Pons (tissue), 1 donor: ENCODE results near the gene CCR7.

Source experiments
- DNase-seq: peaks from one replicate; pipeline ENCODE4 v3.0.0-alpha.2; 2016; ENCODE audit warnings: low spot score

Gene CCR7

GRCh38 chr17:40562838-40563219 is 2.4 kb downstream of the CCR7 start:
- DNase-seq: no peak

GRCh38 chr17:40561871-40562611 is 3.2 kb downstream of the CCR7 start:
- DNase-seq: no peak

GRCh38 chr17:40561294-40561870 is 3.9 kb downstream of the CCR7 start:
- DNase-seq: no peak

GRCh38 chr17:40560592-40561293 is 4.5 kb downstream of the CCR7 start:
- no peak for DNase-seq

- peak; percentile 80 for DNase-seq
Observed at GRCh38 chr17:40559954-40560591, 5.2 kb downstream of the CCR7 start.

GRCh38 chr17:40559564-40559916 is 5.7 kb downstream of the CCR7 start:
- no peak for DNase-seq

- DNase-seq: no peak
Observed at GRCh38 chr17:40558890-40559563, 6.2 kb downstream of the CCR7 start.

- no peak for DNase-seq
Observed at GRCh38 chr17:40558300-40558889, 6.9 kb downstream of the CCR7 start.

- no peak for DNase-seq
Observed at GRCh38 chr17:40557531-40558299, 7.6 kb downstream of the CCR7 start.

- DNase-seq: no peak
Observed at GRCh38 chr17:40556884-40557414, 8.3 kb downstream of the CCR7 start.

- DNase-seq: no peak
Observed at GRCh38 chr17:40556198-40556661, 9.0 kb downstream of the CCR7 start.

- DNase-seq: no peak
Observed at GRCh38 chr17:40555296-40556190, 9.7 kb downstream of the CCR7 start.

GRCh38 chr17:40554646-40555295 is 10.5 kb downstream of the CCR7 start:
- DNase-seq: no peak

- DNase-seq: peak; percentile 92
Observed at GRCh38 chr17:40553694-40554534, 11.4 kb downstream of the CCR7 start.

GRCh38 chr17:40552806-40553693 is 12.2 kb downstream of the CCR7 start:
- no peak for DNase-seq

- peak; percentile 46 for DNase-seq
Observed at GRCh38 chr17:40551879-40552768, 13.1 kb downstream of the CCR7 start.
